H9 (cell line): Measurements from ENCODE around the gene RPN1. TPM values are rescaled to one million over a fixed set of nuclear protein-coding genes. Genes with fewer than 3 reads are reported as not detected.

ENCODE experiments used
- DNase-seq: peaks from one replicate; pipeline ENCODE4 v3.0.0-alpha.2; 2017
- H2AFZ ChIP-seq: one replicate; pipeline ENCODE4 v1.6.1; 2013; ENCODE audit warnings: mild to moderate bottlenecking, low read length, control low read depth, moderate library complexity
- H2AK5ac ChIP-seq: 2 replicates; pipeline ENCODE4 v1.6.1; 2013; ENCODE audit warnings: low read length, control low read depth, mixed read lengths; ENCODE audit not compliant: insufficient read length
- H2BK120ac ChIP-seq: one replicate; pipeline ENCODE4 v1.6.1; 2013; ENCODE audit warnings: low read depth, mild to moderate bottlenecking, low read length, control low read depth, inconsistent platforms; ENCODE audit not compliant: poor library complexity, severe bottlenecking
- H2BK12ac ChIP-seq: 2 replicates; pipeline ENCODE4 v1.6.1; 2013; ENCODE audit warnings: low read length, control low read depth, mixed read lengths, low read depth; ENCODE audit not compliant: insufficient read length
- H2BK15ac ChIP-seq: 2 replicates; pipeline ENCODE4 v1.6.1; 2013; ENCODE audit warnings: low read depth, low read length, control low read depth
- H2BK20ac ChIP-seq: one replicate; pipeline ENCODE4 v1.6.1; 2013; ENCODE audit warnings: low read depth, mild to moderate bottlenecking, low read length, control low read depth, inconsistent platforms; ENCODE audit not compliant: poor library complexity, severe bottlenecking
- H2BK5ac ChIP-seq: 2 replicates; pipeline ENCODE4 v1.6.1; 2013; ENCODE audit warnings: low read length, control low read depth, mixed read lengths; ENCODE audit not compliant: insufficient read length
- H3K14ac ChIP-seq: 2 replicates; pipeline ENCODE4 v1.6.1; 2013; ENCODE audit warnings: low read length, control low read depth; ENCODE audit not compliant: insufficient read depth
- H3K18ac ChIP-seq: 2 replicates; pipeline ENCODE4 v1.6.1; 2013; ENCODE audit warnings: low read depth, mild to moderate bottlenecking, mixed read lengths, low read length, control low read depth; ENCODE audit not compliant: insufficient read length
- H3K23ac ChIP-seq: 2 replicates; pipeline ENCODE4 v1.6.1; 2013; ENCODE audit warnings: low read length, control low read depth, mixed read lengths, low read depth; ENCODE audit not compliant: insufficient read length
- H3K23me2 ChIP-seq: 2 replicates; pipeline ENCODE4 v1.6.1; 2013; ENCODE audit warnings: low read depth, mild to moderate bottlenecking, mixed read lengths, low read length, control low read depth; ENCODE audit not compliant: insufficient read length, poor library complexity, severe bottlenecking
- H3K27ac ChIP-seq: 2 replicates; pipeline ENCODE4 v1.5.1; 2013; ENCODE audit warnings: low read length, control low read depth, mixed read lengths, low read depth; ENCODE audit not compliant: insufficient read length
- H3K27me3 ChIP-seq: 2 replicates; pipeline ENCODE4 v1.6.1; 2013; ENCODE audit warnings: low read length, control low read depth, inconsistent platforms; ENCODE audit not compliant: insufficient read depth
- H3K4ac ChIP-seq: 2 replicates; pipeline ENCODE4 v1.6.1; 2013; ENCODE audit warnings: low read depth, mild to moderate bottlenecking, control low read depth, inconsistent platforms, low read length, moderate library complexity
- H3K4me1 ChIP-seq: 2 replicates; pipeline ENCODE4 v1.6.1; 2013; ENCODE audit warnings: low read length, control low read depth, inconsistent platforms; ENCODE audit not compliant: insufficient read depth
- H3K4me2 ChIP-seq: 2 replicates; pipeline ENCODE4 v1.6.1; 2013; ENCODE audit warnings: low read length, control low read depth, mixed read lengths; ENCODE audit not compliant: insufficient read length, insufficient read depth
- H3K56ac ChIP-seq: 2 replicates; pipeline ENCODE4 v1.6.1; 2013; ENCODE audit warnings: low read depth, mild to moderate bottlenecking, mixed read lengths, low read length, control low read depth; ENCODE audit not compliant: insufficient read length
- H3K79me1 ChIP-seq: 2 replicates; pipeline ENCODE4 v1.6.1; 2013; ENCODE audit warnings: low read depth, mild to moderate bottlenecking, moderate library complexity, low read length, control low read depth, inconsistent platforms; ENCODE audit not compliant: insufficient read depth, poor library complexity, severe bottlenecking
- H3K79me2 ChIP-seq: 2 replicates; pipeline ENCODE4 v1.6.1; 2013; ENCODE audit warnings: low read length, control low read depth, inconsistent platforms; ENCODE audit not compliant: insufficient read depth
- H3K9ac ChIP-seq: 2 replicates; pipeline ENCODE4 v1.6.1; 2013; ENCODE audit warnings: low read length, control low read depth, mixed read lengths; ENCODE audit not compliant: insufficient read length; ENCODE audit errors: extremely low read depth
- H3K9me3 ChIP-seq: one replicate; pipeline ENCODE4 v1.6.1; 2013; ENCODE audit warnings: low read depth, low read length, inconsistent platforms; ENCODE audit not compliant: control insufficient read depth
- H3T11ph ChIP-seq: one replicate; pipeline ENCODE4 v1.6.1; 2013; ENCODE audit warnings: mild to moderate bottlenecking, low read length, control low read depth, inconsistent platforms
- H4K20me1 ChIP-seq: one replicate; pipeline ENCODE4 v1.6.1; 2013; ENCODE audit not compliant: control insufficient read depth, insufficient read length, insufficient read depth
- H4K5ac ChIP-seq: 2 replicates; pipeline ENCODE4 v1.6.1; 2013; ENCODE audit warnings: low read depth, mild to moderate bottlenecking, mixed read lengths, low read length, control low read depth; ENCODE audit not compliant: insufficient read length
- H4K8ac ChIP-seq: replicated peaks from 2 replicates; pipeline ENCODE4 v1.6.1; 2013; ENCODE audit warnings: low read length, control low read depth, mixed read lengths, low read depth; ENCODE audit not compliant: insufficient read length
- H4K91ac ChIP-seq: 2 replicates; pipeline ENCODE4 v1.6.1; 2013; ENCODE audit warnings: low read depth, mild to moderate bottlenecking, moderate library complexity, mixed read lengths, low read length, control low read depth; ENCODE audit not compliant: insufficient read length
- H3K27ac Mint-ChIP-seq, 3 experiments: 2 replicates in 2 of 3; 3 replicates in 1 of 3; pipeline ENCODE4 v1.8.0; 2020 to 2021; ENCODE audit warnings: mixed read lengths in 3 of 3, mild to moderate bottlenecking in 1 of 3, moderate library complexity in 1 of 3
- H3K27me3 Mint-ChIP-seq: 2 replicates; pipeline ENCODE4 v1.8.0; 2021; ENCODE audit warnings: low read depth, mild to moderate bottlenecking, moderate library complexity, mixed read lengths
- H3K36me3 Mint-ChIP-seq, 3 experiments: 2 replicates in 2 of 3; 3 replicates in 1 of 3; pipeline ENCODE4 v1.8.0; 2020 to 2021; ENCODE audit warnings: low read depth in 3 of 3, mixed read lengths in 3 of 3; ENCODE audit not compliant: insufficient read depth in 1 of 3
- H3K4me1 Mint-ChIP-seq, 2 experiments: 2 replicates each; pipeline ENCODE4 v1.8.0; 2020; ENCODE audit warnings: mixed read lengths in 2 of 2
- H3K4me3 Mint-ChIP-seq, 2 experiments: 2 replicates in 1 of 2; 3 replicates in 1 of 2; pipeline ENCODE4 v1.8.0; 2020 to 2021; ENCODE audit warnings: mild to moderate bottlenecking in 2 of 2, mixed read lengths in 2 of 2, moderate library complexity in 1 of 2
- H3K9me3 Mint-ChIP-seq, 2 experiments: 2 replicates in 1 of 2; 3 replicates in 1 of 2; pipeline ENCODE4 v1.8.0; 2020; ENCODE audit warnings: mild to moderate bottlenecking in 2 of 2, mixed read lengths in 2 of 2, moderate library complexity in 1 of 2
- WGBS: extraction: QIAGEN DNeasy Blood & Tissue Kit; methylation state at CpG from one replicate; pipeline ENCODE4 v1.1.7; 2013; ENCODE audit warnings: missing lambda C conversion rate, low lambda C conversion rate, mixed read lengths; ENCODE audit not compliant: insufficient read length; ENCODE audit errors: extremely low coverage; 5-methylcytosine and 5-hydroxymethylcytosine counted together
- total RNA-seq: library from RNA; stranded (reverse); gene quantifications from 2 replicates; pipeline ENCODE4 v1.2.1, GENCODE V29; 2021
- TF ChIP-seq, protein P1 (sequence below): fragments of 200-600 bp; sonication (generic); conservative IDR thresholded peaks from 3 replicates; pipeline ENCODE4 v1.8.0; 2021; ENCODE audit warnings: antibody characterized with exemption, mild to moderate bottlenecking

RPN1 gene
- total RNA-seq, 1 experiment from 2014 or later: 174 TPM

GRCh38 chr3:128613083-128613829 lies 37.4 kb downstream of the RPN1 start:
- Mint-ChIP-seq H3K27me3 (no peaks in the 10 kb centered on the region; the same call in 1 of the 2 replicates), H3K27ac (no peak overlapping the region), H3K4me3 (no peak overlapping the region), H3K4me1 (peaks cover 1 to 2% of the 10 kb centered on the region in 2 experiments), H3K36me3 (peaks cover 0 to 3% (median 0%) of the 10 kb centered on the region in 3 experiments; a peak in 4 of 7 replicates), H3K9me3 (no peaks in the 10 kb centered on the region)
- WGBS: no CpG with 5 or more reads among the region's 16 CpGs
- no peak overlapping the region for H3K23ac ChIP-seq
- no peaks in the 10 kb centered on the region for H3K27me3 ChIP-seq
- no peak overlapping the region for H3K4me2 ChIP-seq
- no peak overlapping the region for H3K18ac ChIP-seq
- H3K56ac ChIP-seq: no peak overlapping the region
- H3K4me1 ChIP-seq: no peaks in the 10 kb centered on the region
- H4K5ac ChIP-seq: no peak overlapping the region
- TF ChIP-seq, protein P1, sequence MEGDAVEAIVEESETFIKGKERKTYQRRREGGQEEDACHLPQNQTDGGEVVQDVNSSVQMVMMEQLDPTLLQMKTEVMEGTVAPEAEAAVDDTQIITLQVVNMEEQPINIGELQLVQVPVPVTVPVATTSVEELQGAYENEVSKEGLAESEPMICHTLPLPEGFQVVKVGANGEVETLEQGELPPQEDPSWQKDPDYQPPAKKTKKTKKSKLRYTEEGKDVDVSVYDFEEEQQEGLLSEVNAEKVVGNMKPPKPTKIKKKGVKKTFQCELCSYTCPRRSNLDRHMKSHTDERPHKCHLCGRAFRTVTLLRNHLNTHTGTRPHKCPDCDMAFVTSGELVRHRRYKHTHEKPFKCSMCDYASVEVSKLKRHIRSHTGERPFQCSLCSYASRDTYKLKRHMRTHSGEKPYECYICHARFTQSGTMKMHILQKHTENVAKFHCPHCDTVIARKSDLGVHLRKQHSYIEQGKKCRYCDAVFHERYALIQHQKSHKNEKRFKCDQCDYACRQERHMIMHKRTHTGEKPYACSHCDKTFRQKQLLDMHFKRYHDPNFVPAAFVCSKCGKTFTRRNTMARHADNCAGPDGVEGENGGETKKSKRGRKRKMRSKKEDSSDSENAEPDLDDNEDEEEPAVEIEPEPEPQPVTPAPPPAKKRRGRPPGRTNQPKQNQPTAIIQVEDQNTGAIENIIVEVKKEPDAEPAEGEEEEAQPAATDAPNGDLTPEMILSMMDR: no peak
- no peak overlapping the region for H2BK5ac ChIP-seq
- no peaks in the 10 kb centered on the region for H4K20me1 ChIP-seq
- no peak overlapping the region for H3K4ac ChIP-seq
- no peak for DNase-seq
- H3K27ac ChIP-seq: no peak overlapping the region
- H3K14ac ChIP-seq: no peak overlapping the region
- H3K79me1 ChIP-seq: no peaks in the 10 kb centered on the region
- H3K9ac ChIP-seq: no peak overlapping the region
- no peak overlapping the region for H2BK12ac ChIP-seq
- no peak overlapping the region for H2BK20ac ChIP-seq
- no peak overlapping the region for H3T11ph ChIP-seq
- no peak overlapping the region for H4K91ac ChIP-seq
- no peak overlapping the region for H2BK120ac ChIP-seq
- no peak overlapping the region for H2AFZ ChIP-seq
- no peak overlapping the region for H2AK5ac ChIP-seq
- peaks cover under 1% of the 10 kb centered on the region for H3K23me2 ChIP-seq
- no peaks in the 10 kb centered on the region for H3K9me3 ChIP-seq
- H4K8ac ChIP-seq: no peak overlapping the region
- no peaks in the 10 kb centered on the region for H3K79me2 ChIP-seq
- H2BK15ac ChIP-seq: no peak overlapping the region; the same call in 1 of the 2 replicates
